GM19452 (cell line): Measurements from ENCODE around the gene PPP1R16B.
"Not testable (repeated sequence)": the region's sequence is repeated elsewhere in the genome, so short reads cannot be mapped to it uniquely, and the experiment has no call there.

Experiments used
- ATAC-seq: cut with Tn5 transposase; IDR thresholded peaks from one replicate; pipeline ENCODE4 v1.9.1; 2021; ENCODE audit not compliant: unreplicated experiment

Gene PPP1R16B

DNA sequence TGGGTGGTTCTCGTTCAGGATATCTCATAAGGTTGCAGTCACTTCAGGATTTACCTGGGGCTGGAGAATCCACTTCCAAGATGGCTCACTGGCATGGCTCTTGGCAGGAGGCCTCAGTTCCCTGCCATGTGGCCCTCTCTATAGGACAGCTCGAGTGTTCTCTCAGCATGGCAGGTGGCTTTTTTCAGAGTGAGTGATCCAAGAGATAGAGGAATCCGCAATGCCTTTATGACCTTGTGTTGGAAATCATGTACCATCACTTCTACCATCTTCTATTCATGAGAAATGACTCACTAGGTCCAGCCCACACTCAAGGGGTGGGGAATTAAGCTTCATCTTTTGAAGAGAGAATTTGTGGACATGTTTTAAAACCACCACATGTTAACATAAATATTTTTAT is 37.8 kb downstream of the PPP1R16B start:
- no peak for ATAC-seq

DNA sequence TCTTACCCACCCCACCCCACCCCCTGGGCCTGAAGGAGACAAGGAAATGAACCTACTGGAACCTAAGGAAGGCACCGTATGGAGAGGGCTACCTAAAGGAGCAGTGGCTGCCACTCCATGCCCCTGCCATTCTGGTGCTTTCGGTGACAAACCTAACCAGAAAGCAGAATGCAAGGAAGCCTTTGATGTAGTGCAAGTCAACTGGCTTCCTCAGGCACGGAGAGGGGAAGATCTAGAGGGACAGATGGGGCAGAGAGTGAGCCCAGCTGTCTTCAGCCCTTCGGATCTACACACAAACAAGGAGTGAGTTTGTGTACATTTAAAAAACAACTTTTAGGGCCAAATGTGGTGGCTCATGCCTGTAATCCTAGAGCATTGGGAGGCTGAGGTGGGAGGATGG is 39.5 kb downstream of the PPP1R16B start:
- no peak for ATAC-seq

DNA sequence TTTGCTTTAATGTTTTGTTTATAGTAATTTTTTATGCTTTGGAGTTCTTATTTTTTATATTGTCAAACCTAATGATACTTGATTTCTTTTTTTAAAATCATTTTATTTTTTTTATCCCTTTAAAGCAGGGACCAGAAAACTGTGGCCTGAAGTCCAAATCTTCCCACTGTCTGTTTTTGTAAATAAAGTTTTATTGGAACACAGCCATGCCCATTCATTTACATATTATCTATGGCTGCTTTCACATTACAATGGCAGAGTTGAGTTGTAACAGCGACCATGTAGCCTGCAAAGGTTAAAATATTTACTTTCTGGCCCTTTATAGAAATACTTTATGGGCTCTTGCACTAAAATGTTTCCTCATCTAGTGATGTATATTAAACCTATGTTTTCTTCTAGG is 42.3 kb downstream of the PPP1R16B start:
- no peak for ATAC-seq

GRCh38 chr20:38853759-38854158 is 48.3 kb downstream of the PPP1R16B start:
- no peak for ATAC-seq

DNA sequence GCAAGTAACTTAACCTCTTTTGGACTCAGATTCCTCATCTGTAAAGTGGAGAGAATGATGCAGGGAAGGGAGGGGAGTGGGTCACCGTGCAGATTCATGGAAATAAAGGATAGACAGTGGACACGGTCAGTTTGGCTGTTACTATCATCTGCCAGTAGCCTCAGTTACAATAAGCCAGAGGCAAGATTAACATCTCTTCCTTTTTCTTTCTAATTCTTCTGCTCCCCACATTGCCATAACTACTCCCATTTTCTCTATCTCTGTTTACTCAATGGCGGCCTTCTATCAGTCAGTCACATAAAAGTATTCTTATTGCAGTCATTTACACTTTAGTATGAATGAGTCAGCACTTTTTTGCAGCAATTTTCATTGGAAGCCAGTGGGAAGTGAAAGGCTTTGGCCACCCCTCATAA is 49.2 kb downstream of the PPP1R16B start:
- ATAC-seq = no peak

DNA sequence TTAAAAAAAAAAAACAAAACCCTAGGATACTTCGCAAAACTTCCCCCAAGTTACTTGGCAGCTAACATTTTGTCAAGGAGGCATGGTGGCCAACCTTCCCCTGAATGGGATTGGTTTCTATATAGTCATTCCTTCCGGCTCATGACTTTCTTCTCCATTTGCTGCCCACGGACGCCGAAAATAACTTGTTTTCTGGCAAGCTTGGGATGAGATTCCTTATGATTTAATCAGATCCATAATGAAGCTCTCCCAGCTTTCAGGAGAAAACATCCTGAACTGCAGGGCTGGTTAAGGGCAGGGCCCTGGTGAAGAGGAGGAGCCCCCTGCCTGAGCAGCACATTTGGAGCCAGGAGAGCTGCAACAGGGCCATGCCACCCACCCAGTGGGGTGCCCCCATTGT is 49.9 kb downstream of the PPP1R16B start:
- no peak for ATAC-seq

DNA sequence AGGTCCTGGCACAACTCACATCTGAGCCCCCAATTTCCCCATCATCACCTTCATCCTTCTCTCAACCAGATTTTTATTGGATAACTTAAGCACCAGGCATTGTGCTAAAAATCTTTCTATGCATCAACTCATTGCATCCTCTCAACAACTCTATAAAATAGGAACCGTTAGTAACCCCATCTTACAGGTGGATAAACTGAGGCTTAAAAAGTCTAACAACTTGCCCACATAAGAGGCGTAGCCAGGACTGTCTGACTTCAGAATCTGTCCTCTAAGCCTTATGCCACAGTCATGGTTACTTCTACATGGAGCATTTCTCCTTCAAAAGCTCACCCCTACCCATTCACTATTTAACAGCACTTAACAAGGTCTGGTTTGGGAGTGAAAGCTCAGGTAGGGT is 51.1 kb downstream of the PPP1R16B start:
- no peak for ATAC-seq

DNA sequence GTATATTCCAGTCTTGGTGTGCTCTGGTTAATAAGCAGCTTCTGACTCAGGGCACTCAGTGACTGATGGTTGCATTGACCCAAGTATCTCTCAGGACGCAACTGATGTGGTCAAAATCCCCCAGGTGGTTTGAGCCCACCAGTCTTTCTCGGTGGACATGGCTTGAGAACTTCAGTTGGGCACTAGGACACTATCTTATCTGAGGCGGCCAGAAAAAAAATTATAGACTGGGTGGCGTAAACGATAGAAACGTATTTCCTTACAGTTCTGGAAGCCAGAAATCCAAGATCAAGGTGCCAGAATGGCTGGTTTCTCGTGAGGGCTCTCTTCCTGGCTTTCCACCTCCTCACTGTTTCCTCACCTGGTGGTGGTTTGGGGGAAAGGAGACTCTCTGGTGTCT is 52.2 kb downstream of the PPP1R16B start:
- ATAC-seq = no peak

GRCh38 chr20:38859070-38859690 is 53.7 kb downstream of the PPP1R16B start:
- no peak for ATAC-seq

GRCh38 chr20:38859857-38860256 is 54.4 kb downstream of the PPP1R16B start:
- ATAC-seq = not testable (repeated sequence)

- no peak for ATAC-seq
These were observed 55.5 kb downstream of the PPP1R16B start for GRCh38 chr20:38861071-38861401.

DNA sequence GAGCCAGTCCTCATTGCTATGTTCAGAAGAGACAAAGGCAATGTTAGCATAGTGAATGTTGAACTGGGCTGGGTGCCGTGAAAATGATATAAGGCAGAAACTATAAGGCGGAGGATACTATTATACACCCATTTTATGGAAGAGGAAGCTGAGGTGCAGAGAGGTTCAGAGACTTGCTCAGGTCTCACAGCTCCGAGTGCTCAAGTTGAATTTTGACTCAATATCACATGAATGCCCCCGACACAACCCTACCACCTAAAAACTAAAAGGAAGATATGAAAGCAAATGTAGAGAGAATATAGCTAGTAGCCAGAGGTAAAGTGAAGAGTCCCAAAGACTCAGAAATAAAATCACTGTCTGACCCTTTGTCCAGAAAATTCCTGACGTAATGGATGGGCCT is 56.7 kb downstream of the PPP1R16B start:
- ATAC-seq = no peak

DNA sequence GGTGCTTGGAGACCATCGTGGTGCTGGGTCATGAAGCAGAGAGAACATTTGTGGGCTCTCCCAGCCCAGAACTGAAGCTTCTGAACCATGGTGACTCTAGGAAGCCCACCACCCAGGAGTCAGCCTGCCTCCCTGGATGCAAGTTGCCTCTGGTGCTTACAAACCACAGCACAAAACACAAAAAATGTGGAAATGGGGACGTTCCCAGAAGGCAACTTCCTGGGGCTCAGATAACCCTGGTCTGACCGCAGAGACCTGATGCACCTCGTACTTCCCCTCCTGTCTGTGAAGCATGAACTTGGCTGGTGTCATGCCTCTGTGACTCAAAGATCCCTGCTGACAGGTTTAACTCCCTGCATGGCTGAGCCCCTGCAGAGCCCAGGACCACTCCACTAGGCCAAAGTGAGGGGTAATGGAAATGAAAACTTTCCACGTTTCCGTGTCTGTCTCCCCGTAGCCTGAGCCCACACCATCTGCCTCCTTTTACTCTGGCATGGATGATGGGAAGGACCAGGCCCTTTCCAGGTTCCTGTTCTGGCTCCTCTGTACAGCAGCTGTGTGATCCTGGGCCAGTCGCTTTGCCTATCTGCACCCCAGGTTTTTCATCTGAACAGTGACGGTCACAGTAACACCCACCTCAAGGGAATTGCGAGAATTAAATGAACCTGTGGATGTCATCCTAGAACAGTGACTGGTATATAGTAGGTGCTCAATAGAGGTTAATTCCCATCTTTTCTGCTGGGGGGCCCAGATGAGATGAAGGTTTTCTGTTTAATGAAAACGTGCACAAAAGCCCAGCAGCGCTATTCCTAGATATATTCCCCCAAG is 57.7 kb downstream of the PPP1R16B start:
- peak; percentile 54 for ATAC-seq

DNA sequence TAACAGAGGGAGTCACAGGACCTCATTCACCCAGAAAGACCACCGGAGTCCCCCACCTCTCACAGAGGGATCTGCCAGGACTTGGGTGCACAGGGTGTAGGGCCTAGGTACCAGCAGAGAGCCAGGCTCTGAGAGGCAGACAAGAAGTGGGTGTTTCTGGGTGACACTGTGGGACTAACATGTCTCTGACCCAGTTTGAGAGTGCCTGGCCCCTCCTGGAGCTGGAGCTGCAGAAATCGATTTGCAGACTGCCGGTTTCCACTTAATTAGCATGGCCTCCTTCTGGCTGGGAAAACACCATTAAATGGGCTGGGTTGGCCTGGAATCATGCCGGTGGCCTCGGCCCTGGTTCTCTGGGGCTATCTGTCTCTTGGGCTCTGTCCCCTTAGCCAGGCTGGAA is 59.2 kb downstream of the PPP1R16B start:
- ATAC-seq = no peak

DNA sequence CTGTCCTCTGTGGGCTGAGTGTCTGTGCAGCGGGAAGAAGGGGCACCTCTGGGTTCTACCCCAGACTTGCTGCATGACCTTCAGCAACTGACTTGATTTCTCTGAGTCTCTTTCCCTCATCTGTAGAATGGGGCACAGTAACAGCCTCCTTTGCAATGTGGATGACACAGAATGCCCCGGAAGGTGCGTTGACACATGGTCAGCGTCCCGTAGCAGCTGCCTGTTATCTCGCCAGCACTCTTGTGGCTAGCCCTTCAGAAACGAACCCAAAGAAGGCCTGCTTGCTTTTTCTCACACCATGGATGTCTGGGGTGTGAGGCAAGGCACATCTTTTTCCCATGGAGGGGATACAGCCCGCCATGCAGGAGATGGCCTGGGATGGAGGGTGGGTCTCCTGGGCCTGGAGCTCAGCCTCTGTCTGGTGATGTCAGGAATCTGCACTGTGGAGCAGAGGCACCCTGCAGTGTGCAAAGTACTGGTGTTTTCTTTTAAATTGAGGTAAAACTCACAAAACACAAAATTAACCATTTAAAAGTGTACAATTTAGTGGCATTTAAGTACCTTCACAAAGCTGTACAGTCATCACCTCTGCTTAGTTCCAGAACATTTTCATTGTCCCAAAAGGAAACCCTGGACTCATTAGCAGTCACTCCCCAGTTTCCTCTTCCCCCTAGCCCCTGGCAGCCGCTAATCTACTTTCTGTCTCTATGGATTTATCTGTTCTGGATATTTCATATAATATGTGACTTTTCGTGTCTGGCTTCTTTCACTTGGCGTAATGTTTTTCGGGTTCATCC is 61.0 kb downstream of the PPP1R16B start:
- ATAC-seq = no peak

- no peak for ATAC-seq
These were observed 61.5 kb downstream of the PPP1R16B start for GRCh38 chr20:38867062-38867359.

- ATAC-seq = no peak
These were observed 65.4 kb downstream of the PPP1R16B start for GRCh38 chr20:38870733-38871559.

GRCh38 chr20:38871560-38871953 is 66.1 kb downstream of the PPP1R16B start:
- no peak for ATAC-seq

GRCh38 chr20:38872036-38872435 is 66.5 kb downstream of the PPP1R16B start:
- ATAC-seq = no peak

GRCh38 chr20:38872491-38873049 is 67.1 kb downstream of the PPP1R16B start:
- ATAC-seq = no peak

DNA sequence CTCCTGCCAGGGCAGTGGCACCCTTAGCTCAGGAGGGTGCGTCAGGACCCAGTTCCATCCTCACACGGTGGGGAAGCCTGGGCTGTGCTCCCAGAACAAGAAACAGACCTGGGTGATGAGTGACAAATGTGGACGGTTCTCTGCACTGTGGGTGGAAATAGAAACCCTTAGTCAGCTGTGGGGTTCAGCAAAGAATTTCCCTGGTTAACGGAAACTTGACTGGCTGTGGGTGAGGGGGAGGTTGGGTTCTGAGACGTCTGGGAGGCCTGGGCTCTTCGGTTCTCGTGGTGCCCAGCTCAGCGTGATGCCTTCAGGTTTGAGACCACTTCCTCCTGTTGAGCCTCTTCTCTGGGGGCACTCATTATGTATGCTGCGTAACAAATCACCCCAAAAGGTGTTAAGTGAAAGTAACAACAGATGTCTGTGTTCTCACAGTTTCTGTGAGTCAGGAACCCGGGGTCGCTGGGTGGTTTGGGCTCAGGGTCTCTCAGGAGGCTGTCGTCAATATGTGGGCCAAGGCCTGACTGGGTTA is 67.6 kb downstream of the PPP1R16B start:
- peak; percentile 64 for ATAC-seq
